HepG2 (cell line): ENCODE measurements around the gene NECAB2. TPM values are rescaled to one million over a fixed set of nuclear protein-coding genes. Genes with fewer than 3 reads are reported as not detected.

ENCODE experiments used
- MTA3 ChIP-seq: sonication (generic); formaldehyde crosslinking; IDR thresholded peaks from 2 replicates; pipeline ENCODE4 v1.4.0; 2020; ENCODE audit warnings: missing genetic modification reagents
- NFE2L2 ChIP-seq: fragments of 150-350 bp; IDR thresholded peaks from 2 replicates; pipeline ENCODE4 v1.6.1; 2014; ENCODE audit warnings: low read length
- ZHX2 ChIP-seq, 2 experiments: sonication (generic) in 1 of 2; formaldehyde crosslinking in 1 of 2; IDR thresholded peaks; 2 replicates each; pipeline versions ENCODE4 v1.6.1 to v1.9.0; 2014 to 2022; ENCODE audit warnings: antibody characterized with exemption in 1 of 2, borderline replicate concordance in 1 of 2, inconsistent platforms in 1 of 2, low read depth in 1 of 2, missing genetic modification reagents in 1 of 2
- ZNF143 ChIP-seq: sonication (generic); formaldehyde crosslinking; IDR thresholded peaks from 2 replicates; pipeline ENCODE4 v1.4.0; 2020; ENCODE audit warnings: missing genetic modification reagents
- polyA plus RNA-seq, 8 experiments: library from polyadenylated mRNA; depleted of rRNA in 3 of 8; stranded (reverse) in 7 of 8; unstranded in 1 of 8; fragments of >200 nt; fragmentation: Illumina TruSeq in 4 of 8; extraction: Trizol in 4 of 8; gene quantifications; 2 replicates each; pipeline versions ENCODE4 v1.2.1 to v1.2.3, GENCODE V29; 2011 to 2016; ENCODE audit warnings: low read depth in 4 of 8, missing spikeins in 1 of 8, mixed read lengths in 1 of 8; ENCODE audit not compliant: insufficient read depth in 1 of 8
- total RNA-seq, 5 experiments: library from RNA; depleted of rRNA; stranded (reverse); fragments of >200 nt; fragmentation: Illumina TruSeq; extraction: Trizol; gene quantifications; 2 replicates each; pipeline ENCODE4 v1.2.3, GENCODE V29; 2016; ENCODE audit warnings: low read depth in 1 of 5
- TF ChIP-seq, protein P1 (sequence below): sonication (generic); formaldehyde crosslinking; IDR thresholded peaks from 2 replicates; pipeline ENCODE4 v1.5.1; 2020; ENCODE audit warnings: mild to moderate bottlenecking, missing genetic modification reagents, borderline replicate concordance
- TF ChIP-seq, protein P2 (sequence below): IDR thresholded peaks from 2 replicates; pipeline ENCODE4 v1.6.1; 2016; ENCODE audit warnings: mild to moderate bottlenecking
- TF ChIP-seq, protein P3 (sequence below): sonication (generic); formaldehyde crosslinking; IDR thresholded peaks from 2 replicates; pipeline ENCODE4 v1.5.0; 2020; ENCODE audit warnings: mild to moderate bottlenecking, missing genetic modification reagents, borderline replicate concordance

NECAB2 gene
- total and polyA plus RNA-seq, 2 of the 13 experiments (the other 11 are each of a cell fraction or from before 2014, with no cell fraction given): 0.21 to 0.49 TPM

DNA sequence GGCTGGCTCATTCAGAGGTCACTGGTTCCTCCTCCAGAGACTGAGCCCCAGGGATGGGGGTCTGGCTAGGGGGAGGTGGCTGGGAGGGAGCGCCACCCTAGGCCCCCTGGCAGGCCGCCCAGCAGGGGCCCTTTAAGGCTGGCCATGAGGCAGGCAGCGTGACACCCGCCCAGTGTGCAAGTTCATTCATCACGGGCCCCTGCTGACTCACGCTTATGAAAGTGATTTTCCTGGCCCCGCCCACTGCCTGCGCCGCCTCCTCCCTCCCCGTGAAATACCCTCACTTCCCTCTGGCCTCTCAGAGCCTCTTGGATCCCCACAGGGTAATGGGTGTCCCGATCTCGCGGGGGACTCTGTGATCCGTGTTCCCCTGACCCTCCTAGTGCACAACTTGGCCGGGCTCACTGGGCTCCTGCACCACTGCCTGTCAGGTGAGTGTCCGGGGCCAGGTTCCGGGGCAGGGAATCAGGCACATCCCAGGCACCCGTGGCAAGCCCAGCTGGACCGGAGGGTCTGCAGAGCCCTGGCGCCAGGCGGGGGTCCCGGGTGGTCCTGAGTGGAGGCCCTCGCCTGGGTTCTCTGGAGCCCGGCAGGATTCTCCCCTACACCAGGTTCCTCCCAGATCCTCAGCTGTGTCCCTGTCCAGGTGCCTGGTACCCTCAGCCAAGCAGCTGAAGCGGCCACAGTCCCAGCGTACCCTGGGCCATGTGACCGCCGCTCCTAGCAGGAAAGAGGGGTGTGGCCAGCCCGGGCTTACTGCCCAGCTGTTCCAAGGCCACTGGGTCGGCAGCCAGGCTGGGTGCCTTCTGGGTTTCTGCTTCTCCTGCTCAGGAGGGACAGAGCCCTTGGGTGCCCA is 14.9 kb upstream of the NECAB2 start, which contains the start of gene OSGIN1 (continued):
- TF ChIP-seq, protein P1, sequence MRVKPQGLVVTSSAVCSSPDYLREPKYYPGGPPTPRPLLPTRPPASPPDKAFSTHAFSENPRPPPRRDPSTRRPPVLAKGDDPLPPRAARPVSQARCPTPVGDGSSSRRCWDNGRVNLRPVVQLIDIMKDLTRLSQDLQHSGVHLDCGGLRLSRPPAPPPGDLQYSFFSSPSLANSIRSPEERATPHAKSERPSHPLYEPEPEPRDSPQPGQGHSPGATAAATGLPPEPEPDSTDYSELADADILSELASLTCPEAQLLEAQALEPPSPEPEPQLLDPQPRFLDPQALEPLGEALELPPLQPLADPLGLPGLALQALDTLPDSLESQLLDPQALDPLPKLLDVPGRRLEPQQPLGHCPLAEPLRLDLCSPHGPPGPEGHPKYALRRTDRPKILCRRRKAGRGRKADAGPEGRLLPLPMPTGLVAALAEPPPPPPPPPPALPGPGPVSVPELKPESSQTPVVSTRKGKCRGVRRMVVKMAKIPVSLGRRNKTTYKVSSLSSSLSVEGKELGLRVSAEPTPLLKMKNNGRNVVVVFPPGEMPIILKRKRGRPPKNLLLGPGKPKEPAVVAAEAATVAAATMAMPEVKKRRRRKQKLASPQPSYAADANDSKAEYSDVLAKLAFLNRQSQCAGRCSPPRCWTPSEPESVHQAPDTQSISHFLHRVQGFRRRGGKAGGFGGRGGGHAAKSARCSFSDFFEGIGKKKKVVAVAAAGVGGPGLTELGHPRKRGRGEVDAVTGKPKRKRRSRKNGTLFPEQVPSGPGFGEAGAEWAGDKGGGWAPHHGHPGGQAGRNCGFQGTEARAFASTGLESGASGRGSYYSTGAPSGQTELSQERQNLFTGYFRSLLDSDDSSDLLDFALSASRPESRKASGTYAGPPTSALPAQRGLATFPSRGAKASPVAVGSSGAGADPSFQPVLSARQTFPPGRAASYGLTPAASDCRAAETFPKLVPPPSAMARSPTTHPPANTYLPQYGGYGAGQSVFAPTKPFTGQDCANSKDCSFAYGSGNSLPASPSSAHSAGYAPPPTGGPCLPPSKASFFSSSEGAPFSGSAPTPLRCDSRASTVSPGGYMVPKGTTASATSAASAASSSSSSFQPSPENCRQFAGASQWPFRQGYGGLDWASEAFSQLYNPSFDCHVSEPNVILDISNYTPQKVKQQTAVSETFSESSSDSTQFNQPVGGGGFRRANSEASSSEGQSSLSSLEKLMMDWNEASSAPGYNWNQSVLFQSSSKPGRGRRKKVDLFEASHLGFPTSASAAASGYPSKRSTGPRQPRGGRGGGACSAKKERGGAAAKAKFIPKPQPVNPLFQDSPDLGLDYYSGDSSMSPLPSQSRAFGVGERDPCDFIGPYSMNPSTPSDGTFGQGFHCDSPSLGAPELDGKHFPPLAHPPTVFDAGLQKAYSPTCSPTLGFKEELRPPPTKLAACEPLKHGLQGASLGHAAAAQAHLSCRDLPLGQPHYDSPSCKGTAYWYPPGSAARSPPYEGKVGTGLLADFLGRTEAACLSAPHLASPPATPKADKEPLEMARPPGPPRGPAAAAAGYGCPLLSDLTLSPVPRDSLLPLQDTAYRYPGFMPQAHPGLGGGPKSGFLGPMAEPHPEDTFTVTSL (CRISPR knock-in tag): peak; percentile 1; the same call in 1 of the 2 replicates
- TF ChIP-seq ZHX2 (IDR thresholded peaks at IDR 0.05; ENCODE audit: low read depth): no peak; the same call in 1 of the 2 replicates
- no peak for TF ChIP-seq ZHX2 (CRISPR knock-in tag; IDR thresholded peaks at IDR 0.05; ENCODE audit: borderline replicate concordance)
- peak; percentile 78 for TF ChIP-seq ZNF143 (CRISPR knock-in tag)
- TF ChIP-seq, protein P2, sequence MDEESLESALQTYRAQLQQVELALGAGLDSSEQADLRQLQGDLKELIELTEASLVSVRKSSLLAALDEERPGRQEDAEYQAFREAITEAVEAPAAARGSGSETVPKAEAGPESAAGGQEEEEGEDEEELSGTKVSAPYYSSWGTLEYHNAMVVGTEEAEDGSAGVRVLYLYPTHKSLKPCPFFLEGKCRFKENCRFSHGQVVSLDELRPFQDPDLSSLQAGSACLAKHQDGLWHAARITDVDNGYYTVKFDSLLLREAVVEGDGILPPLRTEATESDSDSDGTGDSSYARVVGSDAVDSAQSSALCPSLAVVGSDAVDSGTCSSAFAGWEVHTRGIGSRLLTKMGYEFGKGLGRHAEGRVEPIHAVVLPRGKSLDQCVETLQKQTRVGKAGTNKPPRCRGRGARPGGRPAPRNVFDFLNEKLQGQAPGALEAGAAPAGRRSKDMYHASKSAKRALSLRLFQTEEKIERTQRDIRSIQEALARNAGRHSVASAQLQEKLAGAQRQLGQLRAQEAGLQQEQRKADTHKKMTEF (CRISPR knock-in tag): peak; percentile 61; the same call in 1 of the 2 replicates
- TF ChIP-seq NFE2L2: peak; percentile 98
- TF ChIP-seq, protein P3, sequence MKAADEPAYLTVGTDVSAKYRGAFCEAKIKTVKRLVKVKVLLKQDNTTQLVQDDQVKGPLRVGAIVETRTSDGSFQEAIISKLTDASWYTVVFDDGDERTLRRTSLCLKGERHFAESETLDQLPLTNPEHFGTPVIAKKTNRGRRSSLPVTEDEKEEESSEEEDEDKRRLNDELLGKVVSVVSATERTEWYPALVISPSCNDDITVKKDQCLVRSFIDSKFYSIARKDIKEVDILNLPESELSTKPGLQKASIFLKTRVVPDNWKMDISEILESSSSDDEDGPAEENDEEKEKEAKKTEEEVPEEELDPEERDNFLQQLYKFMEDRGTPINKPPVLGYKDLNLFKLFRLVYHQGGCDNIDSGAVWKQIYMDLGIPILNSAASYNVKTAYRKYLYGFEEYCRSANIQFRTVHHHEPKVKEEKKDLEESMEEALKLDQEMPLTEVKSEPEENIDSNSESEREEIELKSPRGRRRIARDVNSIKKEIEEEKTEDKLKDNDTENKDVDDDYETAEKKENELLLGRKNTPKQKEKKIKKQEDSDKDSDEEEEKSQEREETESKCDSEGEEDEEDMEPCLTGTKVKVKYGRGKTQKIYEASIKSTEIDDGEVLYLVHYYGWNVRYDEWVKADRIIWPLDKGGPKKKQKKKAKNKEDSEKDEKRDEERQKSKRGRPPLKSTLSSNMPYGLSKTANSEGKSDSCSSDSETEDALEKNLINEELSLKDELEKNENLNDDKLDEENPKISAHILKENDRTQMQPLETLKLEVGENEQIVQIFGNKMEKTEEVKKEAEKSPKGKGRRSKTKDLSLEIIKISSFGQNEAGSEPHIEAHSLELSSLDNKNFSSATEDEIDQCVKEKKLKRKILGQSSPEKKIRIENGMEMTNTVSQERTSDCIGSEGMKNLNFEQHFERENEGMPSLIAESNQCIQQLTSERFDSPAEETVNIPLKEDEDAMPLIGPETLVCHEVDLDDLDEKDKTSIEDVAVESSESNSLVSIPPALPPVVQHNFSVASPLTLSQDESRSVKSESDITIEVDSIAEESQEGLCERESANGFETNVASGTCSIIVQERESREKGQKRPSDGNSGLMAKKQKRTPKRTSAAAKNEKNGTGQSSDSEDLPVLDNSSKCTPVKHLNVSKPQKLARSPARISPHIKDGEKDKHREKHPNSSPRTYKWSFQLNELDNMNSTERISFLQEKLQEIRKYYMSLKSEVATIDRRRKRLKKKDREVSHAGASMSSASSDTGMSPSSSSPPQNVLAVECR (CRISPR knock-in tag): peak; percentile 87
- TF ChIP-seq MTA3 (CRISPR knock-in tag): no peak
